Tibial nerve (tissue), 4 donors: ENCODE data around the gene CPAMD8. TPM values are rescaled to one million over a fixed set of nuclear protein-coding genes. Genes with fewer than 3 reads are reported as not detected.

Source experiments
- DNase-seq, 2 donors: peaks; one replicate each; pipeline ENCODE4 v3.0.0-alpha.2; 2019; ENCODE audit warnings: low spot score in 2 of 2
- H3K27ac ChIP-seq, 4 donors: fragments of 200-600 bp; sonication (generic) in 3 of 4; one replicate each; pipeline ENCODE4 v1.5.1; 2017 to 2019; ENCODE audit warnings: mild to moderate bottlenecking in 1 of 4
- H3K27me3 ChIP-seq, 2 donors: fragments of 200-600 bp; sonication (generic) in 1 of 2; one replicate each; pipeline versions ENCODE4 v1.5.1 to v1.6.0; 2017 to 2019
- H3K36me3 ChIP-seq, 3 donors: fragments of 200-600 bp; sonication (generic); one replicate each; pipeline ENCODE4 v1.5.1; 2018 to 2019
- H3K4me1 ChIP-seq, 4 donors: fragments of 200-600 bp; sonication (generic) in 3 of 4; one replicate each; pipeline ENCODE4 v1.5.1; 2017 to 2019
- H3K4me3 ChIP-seq, 4 donors: fragments of 200-600 bp; sonication (generic) in 3 of 4; one replicate each; pipeline ENCODE4 v1.5.1; 2017 to 2019; ENCODE audit warnings: mild to moderate bottlenecking in 1 of 4, moderate library complexity in 1 of 4
- H3K9me3 ChIP-seq, 4 donors: fragments of 200-600 bp; sonication (generic) in 3 of 4; one replicate each; pipeline ENCODE4 v1.5.1; 2017 to 2019
- CTCF ChIP-seq, 5 experiments: fragments of 200-600 bp in 3 of 5; fragments of 450-650 bp in 2 of 5; sonication (generic) in 3 of 5; IDR thresholded peaks; one replicate each; pipeline ENCODE4 v1.5.1; 2016 to 2019; ENCODE audit warnings: antibody characterized with exemption in 5 of 5, mild to moderate bottlenecking in 3 of 5, moderate library complexity in 2 of 5
- EP300 ChIP-seq, 2 donors: sonication (generic); formaldehyde crosslinking; IDR thresholded peaks; one replicate each; pipeline ENCODE4 v1.6.1; 2017; ENCODE audit warnings: antibody characterized with exemption in 2 of 2, mild to moderate bottlenecking in 1 of 2
- POLR2A ChIP-seq, 2 donors: fragments of 450-650 bp; IDR thresholded peaks; one replicate each; pipeline ENCODE4 v1.6.1; 2017; ENCODE audit warnings: antibody characterized with exemption in 2 of 2, mild to moderate bottlenecking in 2 of 2, moderate library complexity in 2 of 2
- WGBS, 2 donors: methylation state at CpG; one replicate each; pipeline ENCODE4 v1.1.5; 2018; 5-methylcytosine and 5-hydroxymethylcytosine counted together
- total RNA-seq, 4 donors: library from RNA; depleted of rRNA; stranded (reverse); fragments of >200 nt; gene quantifications; one replicate each; pipeline ENCODE4 v1.1.0, GENCODE V29; 2016

Gene CPAMD8
- total RNA-seq, 4 donors from 2014 or later = 9.8 to 26.3 (median 14.4) TPM

- TF ChIP-seq CTCF (IDR thresholded peaks at IDR 0.05) = no peak
- no peak for TF ChIP-seq POLR2A (IDR thresholded peaks at IDR 0.05)
- no peak for TF ChIP-seq EP300 (IDR thresholded peaks at IDR 0.05)
- H3K27me3 ChIP-seq = no peaks in the 10 kb centered on the region
- no peak overlapping the region for H3K4me3 ChIP-seq
These were observed 74.6 kb downstream of the CPAMD8 start for GRCh38 chr19:16952046-16952445.

GRCh38 chr19:16951529-16951928, 75.1 kb downstream of the CPAMD8 start:
- DNase-seq = no peak
- no peak overlapping the region for H3K27ac ChIP-seq

More at GRCh38 chr19:16952046-16952445, 74.6 kb downstream of the CPAMD8 start:
- no peak overlapping the region for H3K27ac ChIP-seq
- peaks cover 0 to 9% (median 0%) of the 10 kb centered on the region in 4 donors for H3K4me1 ChIP-seq
- WGBS, 2 donors = 95 to 97% methylated on average over 6 to 9 of the region's 9 CpGs
- H3K36me3 ChIP-seq = no peaks in the 10 kb centered on the region
- no peaks in the 10 kb centered on the region for H3K9me3 ChIP-seq
- DNase-seq = no peak

GRCh38 chr19:16949496-16950023, 77.0 kb downstream of the CPAMD8 start:
- Histone ChIP-seq H3K27me3 (no peaks in the 10 kb centered on the region), H3K9me3 (no peaks in the 10 kb centered on the region), H3K4me3 (no peak overlapping the region), H3K4me1 (no peaks in the 10 kb centered on the region), H3K27ac (no peak overlapping the region), H3K36me3 (no peaks in the 10 kb centered on the region)
- 91 to 92% methylated on average over 8 of the region's 8 CpGs for WGBS, 2 donors
- TF ChIP-seq CTCF (IDR thresholded peaks at IDR 0.05) (no peak), POLR2A (IDR thresholded peaks at IDR 0.05) (no peak), EP300 (IDR thresholded peaks at IDR 0.05) (no peak)
- DNase-seq = no peak

More at GRCh38 chr19:16951529-16951928, 75.1 kb downstream of the CPAMD8 start:
- 82 to 87% methylated on average over 6 of the region's 6 CpGs for WGBS, 2 donors
- Histone ChIP-seq H3K36me3 (no peaks in the 10 kb centered on the region), H3K9me3 (no peaks in the 10 kb centered on the region), H3K27me3 (no peaks in the 10 kb centered on the region), H3K4me1 (peaks cover 0 to 4% (median 0%) of the 10 kb centered on the region in 4 donors), H3K4me3 (no peak overlapping the region)
- TF ChIP-seq CTCF (IDR thresholded peaks at IDR 0.05) (no peak), EP300 (IDR thresholded peaks at IDR 0.05) (no peak), POLR2A (IDR thresholded peaks at IDR 0.05) (no peak)

GRCh38 chr19:16946951-16947940, 79.4 kb downstream of the CPAMD8 start:
- WGBS, 2 donors = 92 to 93% methylated on average over 15 to 16 of the region's 16 CpGs

More at GRCh38 chr19:16946951-16947940, 79.4 kb downstream of the CPAMD8 start:
- H3K4me3 ChIP-seq = no peak overlapping the region
- no peak overlapping the region for H3K27ac ChIP-seq
- TF ChIP-seq EP300 (IDR thresholded peaks at IDR 0.05) (no peak), CTCF (IDR thresholded peaks at IDR 0.05) (no peak), POLR2A (IDR thresholded peaks at IDR 0.05) (no peak)
- no peak for DNase-seq
- H3K27me3 ChIP-seq = no peaks in the 10 kb centered on the region
- H3K9me3 ChIP-seq = no peaks in the 10 kb centered on the region
- H3K4me1 ChIP-seq = no peaks in the 10 kb centered on the region
- H3K36me3 ChIP-seq = no peaks in the 10 kb centered on the region
